ENCODE results near the gene FARSA.
"Not testable (repeated sequence)": the region's sequence is repeated elsewhere in the genome, so short reads cannot be mapped to it uniquely, and the experiment has no call there.

FARSA gene

GRCh38 chr19:12937093-12937926, 3.8 kb upstream of the FARSA start:
- no peak for DNase-seq

- DNase-seq, result no peak
Measured at GRCh38 chr19:12936582-12936981, 3.1 kb upstream of the FARSA start.

DNA sequence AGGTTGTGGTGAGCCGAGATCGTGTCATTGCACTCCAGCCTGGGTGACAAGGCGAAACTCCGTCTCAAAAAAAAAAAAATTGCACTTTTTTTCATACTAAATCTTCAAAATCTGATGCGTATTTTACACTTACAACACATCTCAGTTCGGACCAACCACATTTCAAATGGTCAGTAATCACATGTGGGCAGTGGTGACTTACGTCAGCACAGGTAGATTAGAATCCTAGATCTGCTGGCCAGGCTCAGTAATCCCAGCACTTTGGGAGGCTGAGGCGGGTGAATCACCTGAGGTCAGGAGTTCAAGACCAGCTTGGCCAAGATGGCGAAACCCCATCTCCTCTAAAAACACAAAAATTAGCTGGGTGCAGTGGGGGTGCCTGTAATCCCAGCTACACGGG, 1.6 kb upstream of the FARSA start:
- no peak for DNase-seq

GRCh38 chr19:12932392-12933286, 872 bp downstream of the FARSA start:
- no peak for DNase-seq

DNA sequence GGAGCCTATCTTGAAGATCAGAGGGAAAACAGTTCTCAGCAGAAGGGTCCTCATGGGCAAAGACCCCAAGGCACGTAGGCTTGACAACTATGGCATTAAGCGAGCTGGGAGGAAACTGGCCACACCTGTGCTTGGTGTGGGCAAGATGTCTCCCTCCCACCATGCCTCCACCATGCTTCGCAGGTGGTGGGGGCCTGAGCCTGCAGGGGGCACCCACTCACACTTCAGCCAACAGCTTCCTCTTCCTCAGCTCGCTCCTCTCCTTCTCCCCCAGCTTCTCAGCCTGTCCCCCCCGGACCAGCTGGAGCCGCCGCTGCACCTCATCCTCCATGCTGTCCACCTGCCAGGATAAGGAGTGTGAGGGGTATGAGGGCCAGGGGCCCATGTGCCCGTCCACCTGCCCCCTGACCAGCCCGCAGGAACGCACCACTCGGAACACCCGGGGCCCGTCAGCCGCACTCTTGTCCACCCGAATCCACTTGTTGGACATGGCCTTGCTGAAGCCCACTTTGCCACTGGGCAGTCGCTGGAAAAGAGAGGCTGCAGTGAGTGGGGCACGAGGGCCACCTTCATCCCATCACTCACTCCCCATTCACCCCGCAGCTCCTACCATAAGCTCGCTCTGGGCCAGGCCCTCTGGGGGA, 3.4 kb downstream of the FARSA start:
- DNase-seq, result no peak

GRCh38 chr19:12924621-12925310, 8.7 kb downstream of the FARSA start:
- DNase-seq, result no peak

- DNase-seq, result no peak
Measured at GRCh38 chr19:12922959-12923358, 10.6 kb downstream of the FARSA start.

- DNase-seq, result no peak
Measured at GRCh38 chr19:12921047-12921446, 12.5 kb downstream of the FARSA start.

DNA sequence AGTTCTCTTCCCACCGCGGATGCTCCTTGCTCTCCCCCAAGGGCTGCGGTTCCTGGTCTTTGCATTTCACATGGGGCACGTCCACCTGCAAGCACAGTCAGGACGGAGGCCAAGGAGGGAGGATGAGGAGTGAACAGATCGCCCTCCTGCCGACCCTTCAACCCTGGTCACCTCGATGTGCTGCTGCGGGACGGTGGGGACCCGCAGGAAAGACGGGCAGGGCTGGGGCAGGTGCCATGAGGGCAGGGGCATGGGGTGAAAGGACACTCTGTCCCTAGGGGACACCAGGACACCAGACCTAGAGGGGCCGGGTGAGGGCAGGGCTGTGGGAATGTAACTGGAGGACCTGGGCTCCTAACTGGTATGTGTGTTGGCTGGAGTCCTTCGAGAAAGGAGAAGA, 15.3 kb downstream of the FARSA start:
- DNase-seq, result no peak

DNA sequence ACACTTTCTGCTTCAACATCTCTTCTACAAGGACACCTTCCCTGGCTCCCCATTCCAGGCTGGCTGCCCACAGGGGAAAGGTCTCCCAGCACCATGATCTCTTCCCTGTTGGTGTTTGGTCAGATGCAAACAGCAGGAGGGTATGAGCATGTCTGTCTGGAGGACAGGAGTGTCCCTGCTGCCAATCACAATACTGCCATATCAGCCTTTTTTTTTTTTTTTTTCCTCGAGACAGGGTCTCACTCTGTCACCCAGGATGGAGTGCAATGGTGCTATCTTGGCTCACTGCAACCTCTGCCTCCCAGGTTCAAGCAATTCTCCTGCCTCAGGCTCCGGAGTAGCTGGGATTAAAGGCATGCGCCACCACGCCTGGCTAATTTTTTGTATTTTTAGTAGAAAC, 17.7 kb downstream of the FARSA start:
- not testable (repeated sequence) for DNase-seq

GRCh38 chr19:12913851-12914690, 19.4 kb downstream of the FARSA start:
- DNase-seq, result peak; percentile 42

GRCh38 chr19:12913011-12913561, 20.4 kb downstream of the FARSA start:
- no peak for DNase-seq

GRCh38 chr19:12912571-12912970, 20.9 kb downstream of the FARSA start:
- no peak for DNase-seq

DNA sequence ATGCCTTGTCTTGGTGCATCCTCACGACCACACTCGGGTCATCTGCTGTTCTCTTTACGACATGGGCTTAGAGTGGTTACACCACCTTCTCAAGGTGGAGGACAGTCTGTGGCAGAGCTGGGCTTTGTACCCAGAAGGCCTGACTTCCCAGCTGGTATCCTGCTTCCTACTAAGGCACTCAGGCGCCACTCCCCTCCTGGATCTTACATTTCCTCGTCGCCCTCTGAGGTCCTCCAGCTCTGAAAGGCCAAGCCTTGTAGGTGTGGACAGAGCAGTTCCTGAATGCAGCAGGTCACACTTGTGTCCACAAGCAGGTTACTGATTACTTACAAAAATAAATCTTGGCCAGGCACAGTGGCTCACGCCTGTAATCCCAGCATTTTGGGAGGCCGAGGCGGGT, 26.3 kb downstream of the FARSA start:
- no peak for DNase-seq

- no peak for DNase-seq
Measured at GRCh38 chr19:12899891-12900518, 33.5 kb downstream of the FARSA start.

DNA sequence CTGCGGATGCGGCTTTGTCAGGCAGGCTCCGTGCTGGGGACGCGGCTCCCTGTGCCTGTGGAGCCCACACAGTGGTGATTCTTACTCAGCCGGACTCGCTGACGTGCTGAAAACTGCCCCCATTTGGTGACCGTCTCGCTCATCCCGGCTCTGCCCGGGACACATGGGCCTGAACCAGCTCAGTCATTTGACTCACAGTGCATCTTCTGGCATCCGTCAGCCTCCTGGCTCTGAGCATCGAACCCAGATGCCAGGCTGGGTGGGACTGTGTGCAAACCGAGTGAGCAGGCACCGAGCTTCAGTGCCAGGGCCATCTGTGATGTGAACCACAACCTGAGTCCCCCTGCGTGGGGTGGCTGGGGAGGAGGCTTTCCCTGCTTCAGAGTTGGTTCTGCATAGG, 37.1 kb downstream of the FARSA start:
- DNase-seq, result no peak

- no peak for DNase-seq
Measured at GRCh38 chr19:12893582-12893981, 39.9 kb downstream of the FARSA start.

DNA sequence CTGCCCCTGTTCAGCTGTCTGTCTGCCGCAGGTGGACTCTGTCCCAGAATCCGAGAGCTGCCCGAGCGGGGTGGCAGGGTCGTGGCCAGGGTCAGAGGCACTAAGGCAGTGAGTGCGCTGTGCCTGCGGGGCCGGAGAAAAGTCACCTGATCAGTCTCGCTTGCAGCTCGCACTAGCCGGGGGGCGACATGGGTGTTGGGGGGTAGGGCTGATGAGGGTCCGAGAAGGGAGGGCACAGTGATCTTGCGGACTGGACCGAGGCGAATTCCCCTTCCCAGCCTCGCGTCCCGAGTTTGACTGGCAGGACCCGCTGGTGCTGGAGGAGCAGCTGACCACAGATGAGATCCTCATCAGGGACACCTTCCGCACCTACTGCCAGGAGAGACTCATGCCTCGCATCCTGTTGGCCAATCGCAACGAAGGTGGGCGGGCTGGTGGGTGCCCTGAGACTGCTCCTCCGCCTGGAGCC, 41.9 kb downstream of the FARSA start:
- no peak for DNase-seq

DNA sequence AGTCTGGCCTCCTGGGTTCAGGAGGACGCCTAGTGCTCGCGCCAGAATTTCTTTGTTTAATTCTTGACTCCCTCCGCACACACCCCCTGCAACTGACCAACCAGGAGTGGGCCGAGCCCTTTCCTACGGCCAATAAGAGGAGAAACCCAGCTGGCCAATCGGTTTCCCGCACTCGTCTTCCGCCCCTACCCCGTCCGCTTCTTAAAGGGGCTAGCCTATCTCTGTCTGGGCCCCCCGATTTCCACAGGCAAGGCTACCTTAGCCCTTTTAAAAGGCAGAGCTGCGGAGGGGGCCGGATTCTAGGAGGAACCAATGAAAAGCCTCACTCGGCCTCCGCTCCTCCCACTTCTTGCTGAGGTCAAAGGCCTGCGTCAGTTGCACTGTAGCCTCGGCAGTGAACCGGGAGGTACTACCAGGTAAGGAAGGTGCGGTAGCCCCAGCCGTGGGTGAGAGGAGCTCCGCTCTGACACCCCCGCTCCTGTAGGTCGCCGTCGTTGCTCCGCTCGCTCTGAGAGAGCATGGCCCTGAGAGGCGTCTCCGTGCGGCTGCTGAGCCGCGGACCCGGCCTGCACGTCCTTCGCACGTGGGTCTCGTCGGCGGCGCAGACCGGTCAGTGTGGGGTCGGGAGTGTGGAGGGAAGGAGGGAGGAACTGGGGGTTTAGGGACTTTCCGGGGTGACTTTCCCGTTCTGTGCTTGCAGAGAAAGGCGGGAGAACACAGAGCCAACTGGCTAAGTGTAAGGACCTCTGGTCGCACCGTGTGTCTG, 42.5 kb downstream of the FARSA start, which contains the start of gene GCDH:
GCDH (plus strand) TSS at position 374 of the 766 bp plus-strand sequence; CDS start at position 519, 145 bp downstream.
- DNase-seq, result peak; percentile 98

DNA sequence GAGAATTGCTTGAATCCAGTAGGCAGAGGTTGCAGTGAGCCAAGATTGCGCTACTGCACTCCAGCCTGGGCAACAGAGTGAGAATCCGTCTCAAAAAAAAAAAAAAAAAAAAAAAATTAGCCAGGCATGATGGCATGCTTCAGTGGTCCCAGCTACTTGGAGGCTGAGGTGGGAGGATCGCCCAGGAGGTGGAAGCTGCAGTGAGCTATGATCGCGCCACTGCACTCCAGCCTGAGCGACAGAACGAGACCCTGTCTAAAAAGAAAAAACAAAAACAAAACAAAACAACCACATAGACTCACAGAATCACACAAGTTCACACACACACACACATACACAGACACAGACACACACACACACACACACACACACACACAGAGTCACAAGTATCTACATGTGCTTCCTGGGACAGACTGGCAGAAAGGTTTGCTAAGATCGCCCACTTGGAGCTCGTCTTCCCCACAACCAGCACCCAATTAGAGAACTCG, 43.2 kb downstream of the FARSA start:
- DNase-seq, result not testable (repeated sequence)

Data from stimulated activated CD4-positive, alpha-beta T cell treated with anti-CD3 and anti-CD28 coated beads, Interleukin-4, amount 100 ng/mL, for 24 hours (primary cell).